ENCODE results near the gene MOK. TPM values are rescaled to one million over a fixed set of nuclear protein-coding genes. Genes with fewer than 3 reads are reported as not detected.

Gene MOK
- polyA plus RNA-seq, 1 donor from 2014 or later = 63.6 TPM

GRCh38 chr14:102185360-102185759 is 119.6 kb downstream of the MOK start:
- peak overlapping the region; percentile 57 for H3K4me3 ChIP-seq (ENCODE audit: low read length)
- no peaks in the 10 kb centered on the region for H3K27me3 ChIP-seq (ENCODE audit: insufficient read depth, low read depth, low read length)
- H3F3A ChIP-seq (ENCODE audit: insufficient read depth, low read length, poor library complexity, severe bottlenecking) = peaks cover 10% of the 10 kb centered on the region
- no peak for TF ChIP-seq RAD21 (conservative IDR thresholded peaks at IDR 0.05)
- TF ChIP-seq MXI1 (conservative IDR thresholded peaks at IDR 0.05; ENCODE audit: poor library complexity, severe bottlenecking) = no peak
- TF ChIP-seq CTCF (IDR thresholded peaks at IDR 0.05; ENCODE audit: poor library complexity, severe bottlenecking) = no peak
- TF ChIP-seq SMC3 (conservative IDR thresholded peaks at IDR 0.05; ENCODE audit: poor library complexity) = no peak
- no peak for TF ChIP-seq POLR2AphosphoS5 (IDR thresholded peaks at IDR 0.05)
- no peak for TF ChIP-seq REST (IDR thresholded peaks at IDR 0.05; ENCODE audit: borderline replicate concordance)
- no peak for TF ChIP-seq EZH2 (IDR thresholded peaks at IDR 0.05; ENCODE audit: borderline replicate concordance, insufficient read depth, low read length, poor library complexity, severe bottlenecking)
- H3K36me3 ChIP-seq (ENCODE audit: insufficient read depth, low read length) = no peaks in the 10 kb centered on the region
- no peaks in the 10 kb centered on the region for H3K9me2 ChIP-seq (ENCODE audit: insufficient read depth, low read length)
- no peaks in the 10 kb centered on the region for H3K9me3 ChIP-seq (ENCODE audit: low read length)
- H3K9ac ChIP-seq (ENCODE audit: low read length) = peak overlapping the region; percentile 56
- H3K27ac ChIP-seq (ENCODE audit: low read length) = peak overlapping the region; percentile 90
- no peak overlapping the region for H3K4me2 ChIP-seq (ENCODE audit: low read length)
- peaks cover 39% of the 10 kb centered on the region for H3K79me2 ChIP-seq (replicated peaks; ENCODE audit: insufficient read depth, low read length)
- H4K20me1 ChIP-seq (ENCODE audit: insufficient read depth) = no peaks in the 10 kb centered on the region
- no peak overlapping the region for H2AFZ ChIP-seq (ENCODE audit: low read depth, low read length)

GRCh38 chr14:102184316-102185035 is 120.5 kb downstream of the MOK start:
- H4K20me1 ChIP-seq (ENCODE audit: insufficient read depth) = no peaks in the 10 kb centered on the region
- H3K9me2 ChIP-seq (ENCODE audit: insufficient read depth, low read length) = no peaks in the 10 kb centered on the region
- H3K4me3 ChIP-seq (ENCODE audit: low read length) = peak overlapping the region; percentile 57
- peak overlapping the region; percentile 76 for H3K4me2 ChIP-seq (ENCODE audit: low read length)
- H3K79me2 ChIP-seq (replicated peaks; ENCODE audit: insufficient read depth, low read length) = peaks cover 38% of the 10 kb centered on the region
- peak overlapping the region; percentile 7 for H2AFZ ChIP-seq (ENCODE audit: low read depth, low read length)
- H3K36me3 ChIP-seq (ENCODE audit: insufficient read depth, low read length) = no peaks in the 10 kb centered on the region
- peak overlapping the region; percentile 90 for H3K27ac ChIP-seq (ENCODE audit: low read length)
- no peaks in the 10 kb centered on the region for H3K27me3 ChIP-seq (ENCODE audit: insufficient read depth, low read depth, low read length)
- peak overlapping the region; percentile 56 for H3K9ac ChIP-seq (ENCODE audit: low read length)
- TF ChIP-seq RAD21 (conservative IDR thresholded peaks at IDR 0.05) (peak; percentile 34), SMC3 (conservative IDR thresholded peaks at IDR 0.05; ENCODE audit: poor library complexity) (no peak), TAF1 (IDR thresholded peaks at IDR 0.05; ENCODE audit: low read depth) (peak; percentile 20), CTCF (IDR thresholded peaks at IDR 0.05; ENCODE audit: poor library complexity, severe bottlenecking) (peak; percentile 35), EZH2 (IDR thresholded peaks at IDR 0.05; ENCODE audit: borderline replicate concordance, insufficient read depth, low read length, poor library complexity, severe bottlenecking) (no peak), POLR2AphosphoS5 (IDR thresholded peaks at IDR 0.05) (peak; percentile 56), MXI1 (conservative IDR thresholded peaks at IDR 0.05; ENCODE audit: poor library complexity, severe bottlenecking) (peak; percentile 20), EP300 (conservative IDR thresholded peaks at IDR 0.05; ENCODE audit: poor library complexity, severe bottlenecking) (peak; percentile 66), REST (IDR thresholded peaks at IDR 0.05; ENCODE audit: borderline replicate concordance) (peak; percentile 16)
- H3F3A ChIP-seq (ENCODE audit: insufficient read depth, low read length, poor library complexity, severe bottlenecking) = peaks cover 10% of the 10 kb centered on the region
- H3K9me3 ChIP-seq (ENCODE audit: low read length) = no peaks in the 10 kb centered on the region

Measured in neural cell (in vitro differentiated cells).